BJ (cell line): ENCODE measurements around the gene ANKRD9. TPM values are rescaled to one million over a fixed set of nuclear protein-coding genes. Genes with fewer than 3 reads are reported as not detected.
"Not testable (repeated sequence)": the region's sequence is repeated elsewhere in the genome, so short reads cannot be mapped to it uniquely, and the experiment has no call there.

Source experiments
- CTCF ChIA-PET: fragments of 350-600 bp; formaldehyde crosslinking; extraction: SDS; loops from one replicate; lab custom pipeline; 2021; ENCODE audit warnings: antibody characterized with exemption, inconsistent platforms; lab: Yijun Ruan, JAX
- POLR2A ChIA-PET: fragments of 300-600 bp; sonication (Branson Sonifier 250); formaldehyde crosslinking; extraction: SDS; loops from one replicate; lab custom pipeline; 2021; ENCODE audit warnings: antibody characterized with exemption; lab: Charles Lee
- DNase-seq: peaks from one replicate; pipeline ENCODE4 v3.0.0-alpha.2; 2011; ENCODE audit warnings: low read depth
- H3K27me3 ChIP-seq: 2 replicates; pipeline ENCODE4 v1.6.0; 2011; ENCODE audit warnings: low read length; ENCODE audit not compliant: control insufficient read depth, insufficient read depth
- H3K36me3 ChIP-seq: 2 replicates; pipeline ENCODE4 v1.5.1; 2011; ENCODE audit warnings: low read length; ENCODE audit not compliant: control insufficient read depth, insufficient read depth
- H3K4me3 ChIP-seq: 2 replicates; pipeline ENCODE4 v1.5.1; 2011; ENCODE audit warnings: low read depth, mild to moderate bottlenecking, control low read depth, low read length
- CTCF ChIP-seq: IDR thresholded peaks from 2 replicates; pipeline ENCODE4 v1.5.1; 2011; ENCODE audit warnings: low read depth, mild to moderate bottlenecking, control low read depth, inconsistent platforms, low read length, moderate library complexity; ENCODE audit not compliant: insufficient read depth
- polyA plus RNA-seq: library from polyadenylated mRNA; depleted of rRNA; stranded (reverse); fragments of >200 nt; gene quantifications from 2 replicates; pipeline ENCODE4 v1.2.3, GENCODE V29; 2011

Gene ANKRD9
- polyA plus RNA-seq, 1 experiment: 9.1 TPM

- Histone ChIP-seq H3K27me3 (peaks cover 2% of the 10 kb centered on the region; the same call in 1 of the 2 replicates), H3K4me3 (no peak overlapping the region), H3K36me3 (no peaks in the 10 kb centered on the region)
- no peak for TF ChIP-seq CTCF
- CTCF ChIA-PET: no interaction called here
- DNase-seq: no peak
- POLR2A ChIA-PET: no interaction called here
Observed at GRCh38 chr14:102544747-102545460, 35.3 kb upstream of the ANKRD9 start.

- POLR2A ChIA-PET: no interaction called here
- no peak overlapping the region for H3K4me3 ChIP-seq
- CTCF ChIA-PET: interaction anchor here (2.1 kb wide), 1 partner anchor 20 kb away, joined by 6 read pairs; no protein-coding TSS in a partner anchor
Observed at GRCh38 chr14:102544046-102544746, 34.6 kb upstream of the ANKRD9 start.

GRCh38 chr14:102541771-102542170 lies 32.2 kb upstream of the ANKRD9 start:
- Histone ChIP-seq H3K36me3 (no peaks in the 10 kb centered on the region), H3K27me3 (no peaks in the 10 kb centered on the region), H3K4me3 (no peak overlapping the region)
- ChIA-PET CTCF (interaction anchor here (2.3 kb wide), 1 partner anchor 18 kb away, joined by 7 read pairs; no protein-coding TSS in a partner anchor), POLR2A (no interaction called here)
- no peak for DNase-seq
- no peak for TF ChIP-seq CTCF

More at GRCh38 chr14:102544046-102544746, 34.6 kb upstream of the ANKRD9 start:
- no peaks in the 10 kb centered on the region for H3K36me3 ChIP-seq
- H3K27me3 ChIP-seq: peaks cover 2% of the 10 kb centered on the region; the same call in 1 of the 2 replicates
- DNase-seq: no peak
- no peak for TF ChIP-seq CTCF

- DNase-seq, H3K27me3 ChIP-seq, H3K36me3 ChIP-seq, POLR2A ChIA-PET, H3K4me3 ChIP-seq: not testable (repeated sequence)
- CTCF ChIA-PET: interaction anchor here (1.3 to 2.3 kb wide), 2 partner anchors 17 kb away, joined by 3 to 7 read pairs; no protein-coding TSS in a partner anchor
Observed at GRCh38 chr14:102541029-102541491, 31.5 kb upstream of the ANKRD9 start.

- no peak for DNase-seq
- POLR2A ChIA-PET: no interaction called here
- Histone ChIP-seq H3K36me3 (no peaks in the 10 kb centered on the region), H3K4me3 (no peak overlapping the region), H3K27me3 (no peaks in the 10 kb centered on the region)
- no peak for TF ChIP-seq CTCF
- CTCF ChIA-PET: interaction anchor here (0.8 to 2.3 kb wide), 3 partner anchors 14 to 18 kb away, joined by 3 to 7 read pairs (median 3); no protein-coding TSS in a partner anchor
Observed at GRCh38 chr14:102540315-102541028, 30.9 kb upstream of the ANKRD9 start.
